GM18519 (cell line): Measurements from ENCODE around the gene THADA.
A peak's percentile ranks its signal among the peaks of the same experiment; 100 is the strongest.
"Not testable (repeated sequence)": the region's sequence is repeated elsewhere in the genome, so short reads cannot be mapped to it uniquely, and the experiment has no call there.

Experiments used
- ATAC-seq: cut with Tn5 transposase; IDR thresholded peaks from one replicate; pipeline ENCODE4 v1.9.1; 2021; ENCODE audit warnings: mild to moderate bottlenecking, moderate library complexity; ENCODE audit not compliant: unreplicated experiment, low FRiP score

Gene THADA

GRCh38 chr2:43448822-43449110 is 147.1 kb downstream of the THADA start:
- no peak for ATAC-seq

GRCh38 chr2:43448011-43448821 is 147.6 kb downstream of the THADA start:
- ATAC-seq: no peak

- not testable (repeated sequence) for ATAC-seq
Measured at GRCh38 chr2:43446755-43447154, 149.1 kb downstream of the THADA start.

GRCh38 chr2:43445781-43446180 is 150.1 kb downstream of the THADA start:
- ATAC-seq: no peak

- ATAC-seq: no peak
Measured at GRCh38 chr2:43444989-43445645, 150.7 kb downstream of the THADA start.

GRCh38 chr2:43443282-43443681 is 152.6 kb downstream of the THADA start:
- no peak for ATAC-seq

GRCh38 chr2:43441195-43441594 is 154.6 kb downstream of the THADA start:
- ATAC-seq: no peak

GRCh38 chr2:43438858-43439655 is 156.8 kb downstream of the THADA start:
- no peak for ATAC-seq

GRCh38 chr2:43438342-43438741 is 157.5 kb downstream of the THADA start:
- no peak for ATAC-seq

GRCh38 chr2:43437363-43437762 is 158.5 kb downstream of the THADA start:
- no peak for ATAC-seq

- ATAC-seq: no peak
Measured at GRCh38 chr2:43436431-43436830, 159.4 kb downstream of the THADA start.

GRCh38 chr2:43435746-43436145 is 160.1 kb downstream of the THADA start:
- no peak for ATAC-seq

GRCh38 chr2:43430489-43430888 is 165.3 kb downstream of the THADA start:
- no peak for ATAC-seq

GRCh38 chr2:43429369-43429768 is 166.5 kb downstream of the THADA start:
- no peak for ATAC-seq

- ATAC-seq: no peak
Measured at GRCh38 chr2:43427032-43427424, 168.8 kb downstream of the THADA start.

- peak; percentile 83 for ATAC-seq
Measured at GRCh38 chr2:43426305-43427031, 169.4 kb downstream of the THADA start.

- ATAC-seq: no peak
Measured at GRCh38 chr2:43425659-43426058, 170.2 kb downstream of the THADA start.

- ATAC-seq: no peak
Measured at GRCh38 chr2:43424262-43425207, 171.3 kb downstream of the THADA start.

- ATAC-seq: no peak
Measured at GRCh38 chr2:43423941-43424261, 171.9 kb downstream of the THADA start.

GRCh38 chr2:43421194-43421593 is 174.6 kb downstream of the THADA start:
- ATAC-seq: no peak
